ENCODE measurements around the gene KSR1.

DNA sequence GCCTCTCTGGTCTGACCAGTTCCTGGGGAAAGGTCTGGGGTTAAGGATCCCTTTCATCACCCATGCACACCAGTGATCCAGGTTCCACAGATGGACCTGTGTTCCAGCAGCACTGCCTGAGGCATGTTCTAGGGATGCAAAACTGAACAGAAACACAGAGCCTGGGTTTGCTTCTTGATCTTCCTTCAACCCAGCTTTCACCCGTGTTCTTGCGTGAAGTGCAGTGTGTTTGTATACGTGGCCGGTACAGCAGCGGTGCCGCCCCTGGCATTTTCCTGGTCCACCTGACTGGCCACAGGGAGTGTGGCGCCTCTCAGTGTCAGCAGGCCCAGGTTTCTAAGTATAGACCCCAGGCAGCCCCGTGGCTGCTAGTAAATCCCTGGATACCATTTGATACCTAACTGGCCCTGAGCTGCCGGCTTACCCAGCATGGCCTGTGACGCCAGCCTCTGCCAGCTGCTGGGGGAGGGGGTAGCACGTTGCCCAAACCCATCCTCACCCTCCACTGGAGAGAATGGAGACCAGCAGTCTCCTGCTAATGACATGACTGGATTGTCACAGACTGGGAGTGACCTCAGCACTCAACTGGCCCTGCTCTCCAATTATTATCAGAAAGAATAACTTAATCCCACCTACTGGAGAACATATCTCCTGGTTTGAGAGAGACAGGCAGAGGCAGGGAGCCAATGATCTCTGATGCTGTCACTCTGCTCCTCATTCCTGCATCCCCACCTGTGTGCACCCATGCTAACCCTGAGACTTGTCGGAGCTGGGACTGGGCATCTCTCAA is 115.5 kb downstream of the KSR1 start:
- TF ChIP-seq CTCF (IDR thresholded peaks at IDR 0.05; ENCODE audit: low read depth, low read length) (no peak), EZH2phosphoT487 (IDR thresholded peaks at IDR 0.05; ENCODE audit: low read depth) (no peak)

All from OCI-LY3 (cell line).